IPS DF 6.9 (cell line): Measurements from ENCODE around the gene ASB2.

ENCODE experiments used
- DNase-seq: peaks from one replicate; pipeline ENCODE4 v3.0.0-alpha.2; 2013; ENCODE audit warnings: low read depth, low spot score
- H3K27ac ChIP-seq: one replicate; pipeline ENCODE4 v1.5.1; 2013; ENCODE audit warnings: low read length, control low read depth
- H3K27me3 ChIP-seq: 2 replicates; pipeline ENCODE4 v1.6.1; 2013; ENCODE audit warnings: mild to moderate bottlenecking, low read length; ENCODE audit not compliant: control insufficient read depth, insufficient read depth
- H3K36me3 ChIP-seq: 2 replicates; pipeline ENCODE4 v1.6.1; 2013; ENCODE audit warnings: low read length; ENCODE audit not compliant: control insufficient read depth, insufficient read depth
- H3K4me1 ChIP-seq: 2 replicates; pipeline ENCODE4 v1.6.1; 2013; ENCODE audit warnings: low read length; ENCODE audit not compliant: control insufficient read depth, insufficient read depth
- H3K4me3 ChIP-seq: 2 replicates; pipeline ENCODE4 v1.5.1; 2013; ENCODE audit warnings: mild to moderate bottlenecking, low read length
- H3K9me3 ChIP-seq: 2 replicates; pipeline ENCODE4 v1.6.1; 2013; ENCODE audit warnings: low read length, inconsistent platforms; ENCODE audit not compliant: control insufficient read depth, insufficient read depth
- whole genome bisulfite sequencing: extraction: QIAGEN DNeasy Blood & Tissue Kit; methylation state at CpG from one replicate; pipeline ENCODE4 v1.1.7; 2013; ENCODE audit warnings: mixed read lengths, missing lambda C conversion rate; ENCODE audit not compliant: insufficient read length, insufficient coverage; 5-methylcytosine and 5-hydroxymethylcytosine counted together

Gene ASB2

GRCh38 chr14:93991212-93991611 is 14.8 kb upstream of the ASB2 start:
- H3K9me3 ChIP-seq = no peaks in the 10 kb centered on the region

GRCh38 chr14:93989939-93990338 is 13.6 kb upstream of the ASB2 start:
- H3K27ac ChIP-seq = no peak overlapping the region
- WGBS = no CpG with 5 or more reads among the region's 4 CpGs
- H3K36me3 ChIP-seq = no peaks in the 10 kb centered on the region

More at GRCh38 chr14:93991212-93991611, 14.8 kb upstream of the ASB2 start:
- H3K4me3 ChIP-seq = no peak overlapping the region
- DNase-seq = no peak
- no peaks in the 10 kb centered on the region for H3K27me3 ChIP-seq
- H3K36me3 ChIP-seq = no peaks in the 10 kb centered on the region
- H3K4me1 ChIP-seq = peaks cover 2% of the 10 kb centered on the region; the same call in 1 of the 2 replicates
- WGBS = no CpG with 5 or more reads among the region's 10 CpGs
- H3K27ac ChIP-seq = no peak overlapping the region

GRCh38 chr14:93987815-93988476 is 11.6 kb upstream of the ASB2 start:
- H3K4me1 ChIP-seq = peaks cover 3% of the 10 kb centered on the region; the same call in 1 of the 2 replicates
- no peak overlapping the region for H3K4me3 ChIP-seq
- no CpG with 5 or more reads among the region's 3 CpGs for WGBS
- H3K9me3 ChIP-seq = no peaks in the 10 kb centered on the region
- H3K36me3 ChIP-seq = no peaks in the 10 kb centered on the region
- H3K27me3 ChIP-seq = no peaks in the 10 kb centered on the region
- H3K27ac ChIP-seq = no peak overlapping the region
- no peak for DNase-seq

More at GRCh38 chr14:93989939-93990338, 13.6 kb upstream of the ASB2 start:
- H3K27me3 ChIP-seq = no peaks in the 10 kb centered on the region
- no peak for DNase-seq
- H3K4me3 ChIP-seq = no peak overlapping the region
- no peaks in the 10 kb centered on the region for H3K9me3 ChIP-seq
- H3K4me1 ChIP-seq = peaks cover 2% of the 10 kb centered on the region; the same call in 1 of the 2 replicates

DNA sequence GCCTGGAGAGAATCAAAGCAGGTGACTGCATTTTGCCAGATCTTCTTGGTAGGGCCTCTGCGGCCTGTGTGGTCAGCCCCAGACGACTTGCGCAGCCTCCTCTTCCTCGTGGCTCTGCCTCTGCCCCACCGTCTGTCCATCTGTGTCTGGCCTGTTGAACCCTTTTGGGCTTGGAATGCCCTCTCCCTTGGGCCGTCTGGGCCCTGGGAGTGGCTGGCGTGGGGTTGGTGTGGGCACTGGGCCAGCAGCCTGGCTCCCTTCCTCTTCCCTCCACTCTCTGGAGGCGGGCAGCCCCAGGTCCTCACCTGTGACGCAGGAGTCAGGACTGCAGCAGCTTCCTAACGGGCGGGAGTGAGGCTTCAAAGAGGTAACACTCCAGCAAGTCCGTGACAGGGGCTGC is 11.0 kb upstream of the ASB2 start:
- no peaks in the 10 kb centered on the region for H3K27me3 ChIP-seq
- no peak overlapping the region for H3K4me3 ChIP-seq
- no peaks in the 10 kb centered on the region for H3K36me3 ChIP-seq
- H3K4me1 ChIP-seq = 0 out of 2 replicates have a peak, but pooled peaks cover 3% of the 10 kb centered on the region
- no peak overlapping the region for H3K27ac ChIP-seq
- DNase-seq = no peak
- no peaks in the 10 kb centered on the region for H3K9me3 ChIP-seq
- no CpG with 5 or more reads among the region's 12 CpGs for WGBS

DNA sequence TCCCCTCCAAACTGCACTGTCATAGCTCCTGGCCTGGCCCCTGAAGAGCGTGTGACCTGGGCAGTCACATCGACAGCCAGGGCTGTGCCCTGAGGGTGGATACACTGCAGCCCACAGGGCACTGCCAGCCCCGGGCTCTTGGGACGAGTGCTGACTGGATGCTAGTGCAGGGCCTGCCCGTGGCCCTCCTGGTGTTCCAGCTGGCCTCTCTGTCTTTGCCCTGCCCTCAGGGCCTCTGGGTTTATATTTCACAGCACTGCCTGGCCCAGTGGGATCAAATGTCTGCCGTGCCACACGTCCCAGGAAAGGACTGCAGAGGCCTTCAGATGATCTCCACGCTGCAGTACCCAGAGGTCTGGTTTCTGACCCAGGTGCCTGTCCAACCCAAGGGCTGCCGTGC is 10.6 kb upstream of the ASB2 start:
- no peak overlapping the region for H3K4me3 ChIP-seq
- no peaks in the 10 kb centered on the region for H3K27me3 ChIP-seq
- no peak overlapping the region for H3K27ac ChIP-seq
- H3K9me3 ChIP-seq = no peaks in the 10 kb centered on the region
- H3K4me1 ChIP-seq = 0 out of 2 replicates have a peak, but pooled peaks cover 3% of the 10 kb centered on the region
- no CpG with 5 or more reads among the region's 9 CpGs for WGBS
- no peak for DNase-seq
- H3K36me3 ChIP-seq = no peaks in the 10 kb centered on the region

- Histone ChIP-seq H3K27me3 (no peaks in the 10 kb centered on the region), H3K27ac (no peak overlapping the region), H3K4me1 (0 out of 2 replicates have a peak, but pooled peaks cover 3% of the 10 kb centered on the region), H3K36me3 (no peaks in the 10 kb centered on the region), H3K9me3 (no peaks in the 10 kb centered on the region), H3K4me3 (no peak overlapping the region)
- WGBS = no CpG with 5 or more reads among the region's 7 CpGs
- no peak for DNase-seq
Observed at GRCh38 chr14:93984987-93985410, 8.6 kb upstream of the ASB2 start.

DNA sequence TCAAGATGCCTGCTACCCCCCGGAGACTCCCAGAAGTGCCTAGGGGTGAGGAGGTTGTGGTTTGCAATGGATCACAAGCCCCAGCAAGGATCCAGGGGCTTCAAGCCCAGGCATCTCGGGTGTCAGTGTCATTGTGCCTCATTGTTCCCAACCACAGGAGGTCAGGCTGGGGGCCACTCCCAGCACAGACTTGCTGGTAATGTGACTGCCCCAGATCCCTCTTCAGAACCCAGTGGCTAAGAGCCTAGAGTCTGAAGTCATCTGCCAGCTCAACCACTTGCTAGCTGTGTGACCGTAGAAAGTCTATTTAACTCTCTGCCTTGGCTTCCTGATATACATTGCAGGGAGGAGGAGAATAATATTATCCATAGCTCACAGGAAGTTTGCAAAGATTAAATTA is 7.7 kb upstream of the ASB2 start:
- Histone ChIP-seq H3K4me1 (0 out of 2 replicates have a peak, but pooled peaks cover 3% of the 10 kb centered on the region), H3K36me3 (no peaks in the 10 kb centered on the region), H3K9me3 (no peaks in the 10 kb centered on the region), H3K27ac (no peak overlapping the region), H3K27me3 (no peaks in the 10 kb centered on the region), H3K4me3 (no peak overlapping the region)
- no CpG with 5 or more reads among the region's 3 CpGs for WGBS
- DNase-seq = no peak

- 0 out of 2 replicates have a peak, but pooled peaks cover 2% of the 10 kb centered on the region for H3K4me1 ChIP-seq
- no peak overlapping the region for H3K4me3 ChIP-seq
- H3K9me3 ChIP-seq = no peaks in the 10 kb centered on the region
- H3K27me3 ChIP-seq = no peaks in the 10 kb centered on the region
- no peak overlapping the region for H3K27ac ChIP-seq
- no peak for DNase-seq
- WGBS = no CpG with 5 or more reads among the region's 10 CpGs
- no peaks in the 10 kb centered on the region for H3K36me3 ChIP-seq
Observed at GRCh38 chr14:93982230-93983007, 6.0 kb upstream of the ASB2 start.

DNA sequence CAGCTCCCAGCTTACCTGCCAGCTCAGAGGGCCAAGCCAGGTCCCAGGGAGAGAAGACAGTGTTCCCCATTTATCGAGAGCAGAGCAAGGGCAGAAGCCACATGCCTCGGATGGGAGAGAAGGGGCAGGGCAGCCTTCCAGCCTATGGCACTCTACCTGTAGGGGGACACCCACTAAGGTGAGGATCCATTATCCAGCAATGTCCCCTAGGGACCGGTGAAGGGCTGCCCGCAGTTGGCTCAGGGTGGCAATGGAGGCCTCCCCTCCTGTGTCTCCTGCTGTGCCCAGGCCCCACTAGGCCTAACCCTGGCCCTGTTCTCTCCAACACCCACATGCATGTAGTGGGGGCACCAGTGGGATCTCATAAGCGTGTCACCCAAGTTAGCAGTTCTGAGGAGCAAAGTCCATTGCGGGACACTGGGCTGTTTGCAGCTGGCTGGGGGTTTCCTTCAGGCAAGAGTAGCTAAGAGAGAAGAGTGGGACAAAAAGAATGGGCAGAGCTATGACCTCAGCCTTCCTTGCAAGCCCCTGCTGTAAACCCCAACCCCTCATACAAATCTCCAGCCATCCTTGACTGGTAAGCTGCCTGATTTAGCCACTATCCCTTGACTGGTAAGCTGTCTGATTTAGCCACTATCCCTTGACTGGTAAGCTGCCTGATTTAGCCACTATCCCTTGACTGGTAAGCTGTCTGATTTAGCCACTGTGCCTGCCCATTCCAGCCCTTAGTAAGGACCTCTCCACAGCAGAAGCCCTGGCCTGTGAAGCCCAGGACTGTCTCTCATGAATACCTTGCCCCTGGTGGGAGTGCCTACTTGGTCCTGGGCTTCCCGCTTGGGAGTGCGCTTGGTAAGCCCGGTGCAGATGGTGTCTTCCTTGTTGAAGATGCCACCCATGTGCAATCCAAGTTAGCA is 5.2 kb upstream of the ASB2 start:
- no peaks in the 10 kb centered on the region for H3K9me3 ChIP-seq
- no CpG with 5 or more reads among the region's 9 CpGs for WGBS
- H3K36me3 ChIP-seq = no peaks in the 10 kb centered on the region
- no peaks in the 10 kb centered on the region for H3K27me3 ChIP-seq
- no peak for DNase-seq
- no peak overlapping the region for H3K4me3 ChIP-seq
- no peak overlapping the region for H3K27ac ChIP-seq
- 0 out of 2 replicates have a peak, but pooled peaks cover 1% of the 10 kb centered on the region for H3K4me1 ChIP-seq
